Upper lobe of right lung (tissue), 1 donor: Measurements from ENCODE around the gene MRPL12. TPM values are rescaled to one million over a fixed set of nuclear protein-coding genes. Genes with fewer than 3 reads are reported as not detected.

Source experiments
- ATAC-seq: fragments of 200-7000 bp; cut with Tn5 transposase; one replicate; pipeline ENCODE4 v1.9.1; 2020; ENCODE audit warnings: mild to moderate bottlenecking, moderate library complexity
- DNase-seq: peaks from one replicate; pipeline ENCODE4 v3.0.0-alpha.2; 2020
- H3K27ac ChIP-seq: fragments of 200-600 bp; one replicate; pipeline ENCODE4 v1.8.0; 2022
- H3K27me3 ChIP-seq: fragments of 200-600 bp; one replicate; pipeline ENCODE4 v1.8.0; 2022; ENCODE audit warnings: mild to moderate bottlenecking
- H3K36me3 ChIP-seq: fragments of 200-600 bp; one replicate; pipeline ENCODE4 v1.8.0; 2022
- H3K4me1 ChIP-seq: fragments of 200-600 bp; one replicate; pipeline ENCODE4 v1.8.0; 2022
- H3K4me3 ChIP-seq: fragments of 200-600 bp; one replicate; pipeline ENCODE4 v1.8.0; 2022; ENCODE audit warnings: mild to moderate bottlenecking
- H3K9me3 ChIP-seq: fragments of 200-600 bp; one replicate; pipeline ENCODE4 v1.8.0; 2022
- CTCF ChIP-seq: fragments of 200-600 bp; IDR thresholded peaks from one replicate; pipeline ENCODE4 v1.8.0; 2022; ENCODE audit warnings: antibody characterized with exemption
- intact Hi-C: fragments of 100-400 bp; cut with DNase I; formaldehyde crosslinking; loops from one replicate; pipeline ENCODE4 v1.11.0; 2022
- total RNA-seq: library from RNA; stranded (reverse); fragmentation: NEBNext Ultra II Directional; extraction: Animal tissue kit (Norgen Biotek cat#: 25700); gene quantifications from one replicate; pipeline ENCODE4 v1.2.1, GENCODE V29; 2021
- donor health status: DM: no; HTN: yes; CAD: no; lungs with severe emphysema.

The MRPL12 gene
- total RNA-seq, 1 donor from 2014 or later, result 40.3 TPM

- TF ChIP-seq CTCF, result no peak
- intact Hi-C loops, result no loop called here
- ATAC-seq, result peak; percentile 98
Measured at GRCh38 chr17:81666342-81667191, 36.6 kb upstream of the MRPL12 start, which contains the start of the genes CCDC137 and OXLD1. Gene CCDC137, plus strand, starts transcription at chr17:81666737. Its CDS starts 30 bp downstream, at chr17:81666767. Gene OXLD1, minus strand, starts transcription at chr17:81666605. Its CDS starts 28 bp downstream, at chr17:81666577.

GRCh38 chr17:81667754-81668153, 35.4 kb upstream of the MRPL12 start:
- DNase-seq (no peak), ATAC-seq (no peak)
- Histone ChIP-seq H3K27me3 (no peaks in the 10 kb centered on the region), H3K4me3 (no peak overlapping the region), H3K36me3 (peaks cover 39% of the 10 kb centered on the region), H3K27ac (no peak overlapping the region), H3K9me3 (no peaks in the 10 kb centered on the region), H3K4me1 (peaks cover 25% of the 10 kb centered on the region)
- intact Hi-C loops, result no loop called here
- TF ChIP-seq CTCF, result no peak

More at GRCh38 chr17:81666342-81667191, 36.6 kb upstream of the MRPL12 start, which contains the start of the genes CCDC137 and OXLD1:
- H3K27ac ChIP-seq, result peak within 1 kb of the TSS; percentile 92
- peak; percentile 99 for DNase-seq
- no peaks in the 10 kb centered on the region for H3K9me3 ChIP-seq
- peak within 1 kb of the TSS; percentile 99 for H3K4me3 ChIP-seq
- H3K36me3 ChIP-seq, result peaks cover 27% of the 10 kb centered on the region
- peaks cover 25% of the 10 kb centered on the region for H3K4me1 ChIP-seq
- no peaks in the 10 kb centered on the region for H3K27me3 ChIP-seq

GRCh38 chr17:81672504-81672903, 30.7 kb upstream of the MRPL12 start:
- H3K27ac ChIP-seq, result no peak overlapping the region
- no peak for ATAC-seq
- no peak for TF ChIP-seq CTCF
- H3K4me3 ChIP-seq, result no peak overlapping the region
- H3K9me3 ChIP-seq, result no peaks in the 10 kb centered on the region
- peaks cover 54% of the 10 kb centered on the region for H3K36me3 ChIP-seq
- no peak for DNase-seq
- intact Hi-C loops, result no loop called here
- peaks cover 8% of the 10 kb centered on the region for H3K4me1 ChIP-seq
- no peaks in the 10 kb centered on the region for H3K27me3 ChIP-seq

- no peaks in the 10 kb centered on the region for H3K27me3 ChIP-seq
- peaks cover 54% of the 10 kb centered on the region for H3K36me3 ChIP-seq
- no peaks in the 10 kb centered on the region for H3K9me3 ChIP-seq
- DNase-seq (no peak), ATAC-seq (no peak)
- no peak overlapping the region for H3K27ac ChIP-seq
- no peak for TF ChIP-seq CTCF
- H3K4me1 ChIP-seq, result peaks cover 3% of the 10 kb centered on the region
- H3K4me3 ChIP-seq, result no peak overlapping the region
- intact Hi-C loops, result no loop called here
Measured at GRCh38 chr17:81672954-81673353, 30.2 kb upstream of the MRPL12 start.

- ATAC-seq, result no peak
- H3K4me3 ChIP-seq, result no peak overlapping the region
- DNase-seq, result no peak
- no peaks in the 10 kb centered on the region for H3K27me3 ChIP-seq
- H3K27ac ChIP-seq, result no peak overlapping the region
- no peaks in the 10 kb centered on the region for H3K9me3 ChIP-seq
- peaks cover 49% of the 10 kb centered on the region for H3K36me3 ChIP-seq
- TF ChIP-seq CTCF, result no peak
- H3K4me1 ChIP-seq, result no peaks in the 10 kb centered on the region
- intact Hi-C loops, result no loop called here
Measured at GRCh38 chr17:81673561-81674258, 29.5 kb upstream of the MRPL12 start.
